NCI-H1694 (cell line): ENCODE data around the gene C15orf61.

Source experiments
- DNase-seq: peaks from one replicate; lab custom pipeline; 2025; lab: John Stamatoyannopoulos, UW

The C15orf61 gene

GRCh38 chr15:67512933-67513714 is 7.8 kb upstream of the C15orf61 start:
- no peak for DNase-seq

DNA sequence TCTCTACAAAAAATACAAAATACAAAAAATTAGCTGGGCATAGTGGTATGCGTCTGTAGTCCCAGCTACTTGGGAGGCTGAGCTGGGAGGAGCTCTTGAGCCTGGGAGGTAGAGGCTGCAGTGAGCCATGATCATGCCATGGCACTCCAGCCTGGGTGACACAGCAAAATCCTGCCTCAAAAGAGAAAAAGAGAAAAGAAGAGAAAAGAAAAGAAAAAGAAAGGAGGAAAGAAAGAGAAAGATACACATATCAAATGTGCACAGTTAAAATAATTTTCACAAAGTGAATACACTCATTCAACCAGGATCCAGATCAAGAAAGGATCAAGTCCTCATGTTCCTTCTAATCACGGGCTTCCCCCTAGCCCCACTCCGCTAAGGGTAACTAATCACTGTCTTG is 5.8 kb upstream of the C15orf61 start:
- DNase-seq, result no peak

DNA sequence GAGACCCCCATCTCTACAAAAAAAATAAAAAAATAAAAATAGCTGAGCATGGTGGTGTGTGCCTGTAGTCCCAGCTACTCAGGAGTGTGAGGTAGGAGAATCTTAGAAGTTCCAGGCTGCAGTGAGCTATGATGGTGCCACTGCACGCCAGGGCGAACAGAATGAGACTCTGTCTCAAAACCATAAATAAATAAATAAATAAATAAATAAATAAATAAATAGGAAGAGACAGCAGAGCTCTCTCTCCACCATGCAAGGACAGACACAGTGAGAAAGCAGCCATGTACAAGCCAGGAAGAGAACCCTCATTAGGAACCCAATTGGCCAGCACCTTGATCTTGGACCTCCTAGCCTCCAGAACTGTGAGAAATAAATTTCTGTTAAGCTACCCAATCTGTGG is 5.4 kb upstream of the C15orf61 start:
- no peak for DNase-seq

DNA sequence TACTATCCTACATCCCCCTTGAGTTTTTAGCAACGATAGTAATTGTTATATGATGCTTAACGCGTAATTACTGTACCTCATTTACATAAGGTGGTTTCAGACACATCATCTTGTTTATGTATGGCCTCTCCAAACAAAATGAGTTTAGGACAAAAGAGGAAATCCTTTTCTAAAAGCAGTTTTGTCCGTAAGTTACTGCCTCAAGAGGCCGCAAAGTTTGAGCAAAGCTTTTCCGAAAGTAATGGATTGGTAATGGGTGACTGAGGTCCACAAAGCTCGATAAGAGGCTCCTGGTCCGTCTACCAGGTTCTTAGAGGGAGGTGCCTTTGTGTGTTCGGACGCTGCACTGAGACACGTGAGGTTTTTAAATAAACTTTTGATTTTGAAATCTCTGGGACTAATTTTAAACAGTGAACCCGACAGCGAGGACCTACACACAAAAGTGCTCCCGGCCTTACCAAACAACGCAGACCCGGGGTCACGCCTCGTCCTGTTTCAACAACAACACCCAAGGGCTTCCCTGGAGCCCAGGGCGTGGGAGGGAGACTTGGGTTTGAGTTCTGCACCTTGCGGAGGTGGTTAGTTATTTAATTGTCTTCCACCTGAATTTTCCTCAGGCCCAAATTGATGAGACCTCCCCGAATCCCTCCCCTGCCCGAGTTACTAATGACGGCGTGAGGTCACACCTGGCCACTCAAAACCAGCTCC is 456 bp upstream of the C15orf61 start:
- no peak for DNase-seq

GRCh38 chr15:67521783-67522568 is 1.0 kb downstream of the C15orf61 start:
- peak; percentile 27 for DNase-seq

- no peak for DNase-seq
These were observed 2.4 kb downstream of the C15orf61 start for GRCh38 chr15:67523330-67523729.

- no peak for DNase-seq
These were observed 3.3 kb downstream of the C15orf61 start for GRCh38 chr15:67524235-67524634.

GRCh38 chr15:67528513-67528912 is 7.6 kb downstream of the C15orf61 start:
- no peak for DNase-seq

GRCh38 chr15:67531379-67531914 is 10.5 kb downstream of the C15orf61 start:
- DNase-seq, result no peak

DNA sequence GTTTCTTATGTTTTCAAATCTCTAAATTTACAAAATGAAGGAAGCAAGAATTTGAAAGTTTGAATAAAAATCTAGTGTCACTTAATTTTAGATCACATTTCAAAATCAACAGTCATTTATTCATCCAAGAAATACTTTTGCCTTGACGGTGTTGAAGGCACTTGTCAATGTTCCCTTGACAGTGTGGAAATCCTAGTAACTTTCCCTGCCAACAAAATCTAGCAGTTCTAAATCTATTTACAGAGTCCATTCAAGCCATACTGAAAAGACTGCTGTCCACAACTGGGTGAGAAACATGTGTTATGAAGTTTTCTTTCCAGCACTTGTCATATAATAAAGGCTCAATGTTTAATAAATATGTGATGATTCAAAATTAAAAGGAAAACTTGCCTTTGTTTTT is 12.9 kb downstream of the C15orf61 start:
- no peak for DNase-seq

DNA sequence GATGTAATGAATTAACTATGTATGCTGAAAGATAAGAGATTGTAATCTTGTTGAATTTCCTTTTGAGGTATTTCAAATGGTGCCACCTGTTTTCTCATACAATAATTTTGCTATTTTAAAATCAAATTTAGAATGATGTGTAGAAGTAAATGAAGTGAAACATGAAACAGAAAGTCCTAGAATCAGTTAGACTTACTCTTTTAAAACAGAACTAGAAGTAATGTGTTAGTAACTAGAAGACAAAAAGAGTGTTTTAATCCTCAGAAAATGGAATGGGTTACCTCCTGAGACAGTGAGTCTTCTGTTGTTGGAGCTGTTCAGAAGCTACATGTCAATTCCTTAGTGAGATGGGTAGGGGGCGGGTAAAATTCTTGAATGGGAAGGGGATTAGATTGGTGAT is 13.4 kb downstream of the C15orf61 start:
- no peak for DNase-seq

- DNase-seq, result no peak
These were observed 16.8 kb downstream of the C15orf61 start for GRCh38 chr15:67537771-67538170.

GRCh38 chr15:67542420-67543347 is 21.8 kb downstream of the C15orf61 start, which contains the start of gene MAP2K5:
Gene MAP2K5 (plus strand): TSS chr15:67542703. CDS start chr15:67543336, 633 bp downstream.
- peak; percentile 4 for DNase-seq

GRCh38 chr15:67543348-67543718 is 22.4 kb downstream of the C15orf61 start:
- DNase-seq, result no peak

DNA sequence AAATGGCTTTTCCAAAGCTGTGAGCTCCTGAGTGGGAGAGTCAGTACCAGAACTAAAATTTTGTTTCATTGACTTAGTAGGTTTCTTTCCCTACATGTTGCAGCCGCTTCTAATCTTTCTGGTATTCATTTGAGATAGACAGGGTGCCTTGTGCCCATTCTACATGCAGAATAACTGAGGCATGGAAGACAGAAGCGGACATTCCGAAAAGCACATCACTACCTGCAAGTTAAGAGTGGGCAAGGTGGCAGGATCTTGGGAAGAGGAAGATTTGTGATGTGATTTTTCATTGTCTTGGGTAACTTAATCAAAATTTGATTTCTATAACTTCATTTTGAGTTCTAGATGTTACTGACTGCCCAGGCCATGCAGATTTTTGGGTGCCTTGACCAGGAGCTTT is 23.5 kb downstream of the C15orf61 start:
- DNase-seq, result no peak

GRCh38 chr15:67545864-67546263 is 24.9 kb downstream of the C15orf61 start:
- no peak for DNase-seq

DNA sequence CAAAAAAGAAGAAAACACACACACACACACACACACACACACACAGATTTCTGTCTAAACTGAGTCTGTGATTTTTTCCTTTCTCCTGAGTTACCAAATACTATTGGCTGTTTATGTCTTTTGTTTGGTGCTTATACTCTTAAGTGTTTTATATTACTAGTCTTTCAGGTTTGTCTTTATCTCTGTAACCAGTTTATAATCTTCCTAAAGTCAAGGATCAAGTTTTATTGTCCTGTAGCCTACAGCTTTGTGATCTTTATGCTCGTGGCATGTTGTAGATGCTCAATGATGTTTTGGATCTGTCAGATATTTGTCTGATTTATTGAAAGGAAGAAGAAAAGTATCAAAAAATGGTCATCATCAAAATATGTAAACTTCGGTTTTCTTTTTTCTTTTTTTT is 26.1 kb downstream of the C15orf61 start:
- DNase-seq, result no peak

DNA sequence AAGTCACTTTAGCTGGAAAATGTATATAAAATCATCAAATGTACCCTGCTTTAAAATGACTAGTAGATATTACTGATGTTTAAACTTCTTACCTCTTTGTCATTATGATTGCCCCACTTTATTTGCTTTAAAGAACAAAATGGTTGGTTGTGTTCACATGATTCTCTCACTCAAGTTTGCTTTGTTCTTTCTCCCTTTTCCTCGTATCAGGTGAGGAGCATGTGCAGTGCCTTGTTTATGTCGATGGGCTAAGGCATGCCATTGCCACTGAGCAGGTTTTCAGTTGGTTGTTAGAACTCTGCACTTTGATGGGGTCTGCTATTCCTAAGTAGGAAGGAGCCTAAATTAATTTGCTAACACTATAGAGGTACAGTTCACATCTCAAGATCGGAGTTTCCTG is 26.9 kb downstream of the C15orf61 start:
- no peak for DNase-seq

DNA sequence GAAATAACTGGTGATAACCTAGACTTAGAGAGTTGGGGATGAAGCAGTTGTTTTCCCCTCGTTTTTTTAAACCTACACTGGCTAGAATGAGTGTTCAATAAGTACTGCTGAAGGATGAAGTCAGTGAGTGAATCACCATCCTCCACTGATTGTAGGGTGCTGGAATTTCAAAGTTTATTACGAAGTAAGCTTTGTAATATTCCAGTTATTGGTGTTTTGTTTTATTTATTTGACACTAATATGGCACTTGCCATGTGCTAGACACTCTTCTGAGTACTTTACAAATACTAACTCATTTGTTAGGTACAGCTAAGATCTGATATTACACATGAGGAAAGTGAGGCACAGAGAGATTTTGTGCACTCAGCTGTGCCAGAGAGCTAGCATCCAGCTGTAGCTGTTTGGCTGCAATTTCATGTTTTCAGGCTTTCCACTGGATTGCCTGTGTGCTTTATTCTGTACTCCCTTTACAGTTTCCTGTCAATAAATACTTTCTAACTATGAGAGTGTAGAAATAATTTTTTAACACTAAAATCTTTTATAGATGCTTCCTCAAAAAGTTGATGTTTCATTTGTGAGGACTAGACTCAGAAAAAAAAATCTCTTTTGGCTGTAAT is 27.4 kb downstream of the C15orf61 start:
- no peak for DNase-seq

DNA sequence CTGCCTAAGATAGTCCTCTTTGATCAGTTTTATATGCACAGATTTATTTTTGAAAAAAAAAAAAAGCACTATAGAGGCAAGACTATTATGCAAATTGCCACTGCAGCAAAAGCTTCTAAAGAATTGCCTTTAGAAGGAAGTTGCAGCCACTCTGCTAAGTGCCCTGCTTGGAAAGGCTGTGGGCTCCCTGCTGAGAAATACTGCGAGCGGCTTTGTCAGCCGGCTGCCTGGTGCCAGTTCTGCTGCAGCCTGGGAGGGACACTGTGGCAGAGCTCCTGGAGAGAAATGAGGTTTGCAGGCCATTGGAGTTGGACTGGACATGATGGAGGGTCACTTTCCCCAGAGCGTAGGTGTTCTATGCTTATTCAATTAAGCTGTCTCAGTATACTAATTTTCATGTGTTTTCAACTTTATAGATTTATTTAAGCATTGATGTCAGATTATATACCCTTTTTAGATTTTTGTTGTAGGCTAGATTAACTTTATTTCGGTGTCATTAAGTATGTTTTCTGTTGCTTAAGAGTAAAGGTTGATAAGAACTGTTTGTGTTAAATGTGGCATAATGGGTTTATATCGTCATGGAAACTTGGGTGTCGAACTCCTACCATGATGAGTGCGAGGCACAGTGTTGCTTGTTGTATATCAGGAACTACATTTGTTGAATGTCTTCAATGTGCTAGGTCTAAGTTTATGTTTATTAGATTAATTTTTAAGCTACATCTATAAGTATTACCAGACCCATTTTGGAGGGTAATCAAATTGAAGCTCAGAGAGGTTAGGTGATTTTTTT is 28.1 kb downstream of the C15orf61 start:
- DNase-seq, result no peak
